Astrocyte (in vitro differentiated cells and primary cell): Measurements from ENCODE around the gene ZNF324B. TPM values are rescaled to one million over a fixed set of nuclear protein-coding genes. Genes with fewer than 3 reads are reported as not detected.

Experiments
- DNase-seq: peaks from one replicate; pipeline ENCODE4 v3.0.0-alpha.2; 2010; ENCODE audit warnings: low read depth
- FAIRE-seq: peaks from 2 replicates; lab custom pipeline; 2011; peaks lifted over from hg19 to GRCh38; lab: Jason Lieb, UNC
- H2AFZ ChIP-seq: 2 replicates; pipeline ENCODE4 v1.6.0; 2012; ENCODE audit warnings: low read depth, low read length, inconsistent platforms
- H3K27ac ChIP-seq: 2 replicates; pipeline ENCODE4 v1.5.1; 2011; ENCODE audit warnings: low read depth, low read length, inconsistent platforms
- H3K27me3 ChIP-seq: 2 replicates; pipeline ENCODE4 v1.6.0; 2011; ENCODE audit warnings: low read length, inconsistent platforms; ENCODE audit not compliant: insufficient read depth
- H3K36me3 ChIP-seq: 2 replicates; pipeline ENCODE4 v1.5.1; 2011; ENCODE audit warnings: low read length, inconsistent platforms; ENCODE audit not compliant: insufficient read depth
- H3K4me1 ChIP-seq: 2 replicates; pipeline ENCODE4 v1.5.1; 2011; ENCODE audit warnings: low read length, inconsistent platforms; ENCODE audit not compliant: insufficient read depth
- H3K4me2 ChIP-seq: 2 replicates; pipeline ENCODE4 v1.6.0; 2012; ENCODE audit warnings: low read length, inconsistent platforms
- H3K4me3 ChIP-seq: 2 replicates; pipeline ENCODE4 v1.5.1; 2011; ENCODE audit warnings: low read depth, mild to moderate bottlenecking, low read length, inconsistent platforms; ENCODE audit not compliant: insufficient read depth
- H3K79me2 ChIP-seq: 2 replicates; pipeline ENCODE4 v1.6.0; 2012; ENCODE audit warnings: mild to moderate bottlenecking, low read length, inconsistent platforms; ENCODE audit not compliant: insufficient read depth
- H3K9ac ChIP-seq: 2 replicates; pipeline ENCODE4 v1.6.0; 2012; ENCODE audit warnings: mild to moderate bottlenecking, low read length, inconsistent platforms
- H3K9me3 ChIP-seq: 2 replicates; pipeline ENCODE4 v1.5.1; 2012; ENCODE audit warnings: low read depth, mild to moderate bottlenecking, low read length, inconsistent platforms; ENCODE audit not compliant: insufficient read depth
- H4K20me1 ChIP-seq: 2 replicates; pipeline ENCODE4 v1.6.0; 2012; ENCODE audit warnings: low read length, inconsistent platforms; ENCODE audit not compliant: insufficient read depth
- H3K27ac Mint-ChIP-seq: one replicate; pipeline ENCODE4 v1.8.0; 2021; ENCODE audit warnings: mild to moderate bottlenecking, mixed read lengths; ENCODE audit not compliant: unreplicated experiment
- H3K27me3 Mint-ChIP-seq: one replicate; pipeline ENCODE4 v1.8.0; 2021; ENCODE audit warnings: low read depth, mixed read lengths; ENCODE audit not compliant: unreplicated experiment
- H3K36me3 Mint-ChIP-seq: one replicate; pipeline ENCODE4 v1.8.0; 2021; ENCODE audit warnings: low read depth, mixed read lengths; ENCODE audit not compliant: unreplicated experiment
- H3K4me1 Mint-ChIP-seq: one replicate; pipeline ENCODE4 v1.8.0; 2021; ENCODE audit warnings: low read depth, mixed read lengths; ENCODE audit not compliant: unreplicated experiment
- H3K4me3 Mint-ChIP-seq: one replicate; pipeline ENCODE4 v1.8.0; 2021; ENCODE audit warnings: mild to moderate bottlenecking, moderate library complexity, mixed read lengths; ENCODE audit not compliant: unreplicated experiment
- H3K9me3 Mint-ChIP-seq: one replicate; pipeline ENCODE4 v1.8.0; 2021; ENCODE audit warnings: mild to moderate bottlenecking, mixed read lengths; ENCODE audit not compliant: unreplicated experiment
- EZH2 ChIP-seq: IDR thresholded peaks from 2 replicates; pipeline ENCODE4 v1.6.1; 2012; ENCODE audit warnings: mild to moderate bottlenecking, low read length, inconsistent platforms; ENCODE audit not compliant: insufficient read depth
- total RNA-seq: library from RNA; stranded (reverse); gene quantifications from 2 replicates; pipeline ENCODE4 v1.2.1, GENCODE V29; 2021
- TF ChIP-seq, protein P1 (sequence below): IDR thresholded peaks from 2 replicates; pipeline ENCODE4 v1.5.1; 2011; ENCODE audit warnings: low read depth, mild to moderate bottlenecking, inconsistent platforms, low read length, moderate library complexity; ENCODE audit not compliant: insufficient read depth

The ZNF324B gene
- total RNA-seq, 1 donor from 2014 or later = 4.9 TPM

DNA sequence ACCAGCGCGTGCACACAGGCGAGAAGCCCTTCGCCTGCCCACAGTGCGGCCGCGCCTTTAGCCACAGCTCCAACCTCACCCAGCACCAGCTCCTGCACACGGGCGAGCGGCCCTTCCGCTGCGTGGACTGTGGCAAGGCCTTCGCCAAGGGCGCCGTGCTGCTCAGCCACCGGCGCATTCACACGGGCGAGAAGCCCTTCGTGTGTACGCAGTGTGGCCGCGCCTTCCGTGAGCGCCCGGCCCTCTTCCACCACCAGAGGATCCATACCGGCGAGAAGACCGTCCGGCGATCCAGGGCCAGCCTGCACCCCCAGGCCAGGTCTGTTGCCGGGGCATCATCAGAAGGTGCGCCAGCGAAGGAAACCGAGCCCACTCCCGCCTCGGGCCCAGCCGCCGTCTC, 20.3 kb downstream of the ZNF324B start:
- Mint-ChIP-seq H3K9me3 (no peaks in the 10 kb centered on the region), H3K4me3 (no peak overlapping the region), H3K27me3 (no peaks in the 10 kb centered on the region), H3K27ac (no peak overlapping the region), H3K4me1 (peaks cover 35% of the 10 kb centered on the region), H3K36me3 (peaks cover 23% of the 10 kb centered on the region)
- no peak for TF ChIP-seq EZH2
- TF ChIP-seq, protein P1, sequence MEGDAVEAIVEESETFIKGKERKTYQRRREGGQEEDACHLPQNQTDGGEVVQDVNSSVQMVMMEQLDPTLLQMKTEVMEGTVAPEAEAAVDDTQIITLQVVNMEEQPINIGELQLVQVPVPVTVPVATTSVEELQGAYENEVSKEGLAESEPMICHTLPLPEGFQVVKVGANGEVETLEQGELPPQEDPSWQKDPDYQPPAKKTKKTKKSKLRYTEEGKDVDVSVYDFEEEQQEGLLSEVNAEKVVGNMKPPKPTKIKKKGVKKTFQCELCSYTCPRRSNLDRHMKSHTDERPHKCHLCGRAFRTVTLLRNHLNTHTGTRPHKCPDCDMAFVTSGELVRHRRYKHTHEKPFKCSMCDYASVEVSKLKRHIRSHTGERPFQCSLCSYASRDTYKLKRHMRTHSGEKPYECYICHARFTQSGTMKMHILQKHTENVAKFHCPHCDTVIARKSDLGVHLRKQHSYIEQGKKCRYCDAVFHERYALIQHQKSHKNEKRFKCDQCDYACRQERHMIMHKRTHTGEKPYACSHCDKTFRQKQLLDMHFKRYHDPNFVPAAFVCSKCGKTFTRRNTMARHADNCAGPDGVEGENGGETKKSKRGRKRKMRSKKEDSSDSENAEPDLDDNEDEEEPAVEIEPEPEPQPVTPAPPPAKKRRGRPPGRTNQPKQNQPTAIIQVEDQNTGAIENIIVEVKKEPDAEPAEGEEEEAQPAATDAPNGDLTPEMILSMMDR = no peak
- Histone ChIP-seq H3K79me2 (peaks cover 27% of the 10 kb centered on the region), H3K4me1 (peaks cover 35% of the 10 kb centered on the region), H3K27me3 (no peaks in the 10 kb centered on the region), H2AFZ (no peak overlapping the region), H4K20me1 (peaks cover 47% of the 10 kb centered on the region), H3K27ac (no peak overlapping the region), H3K36me3 (peaks cover 9% of the 10 kb centered on the region), H3K9ac (no peak overlapping the region), H3K4me3 (no peak overlapping the region), H3K9me3 (no peaks in the 10 kb centered on the region), H3K4me2 (no peak overlapping the region)
- no peak for DNase-seq
- FAIRE-seq = no peak

DNA sequence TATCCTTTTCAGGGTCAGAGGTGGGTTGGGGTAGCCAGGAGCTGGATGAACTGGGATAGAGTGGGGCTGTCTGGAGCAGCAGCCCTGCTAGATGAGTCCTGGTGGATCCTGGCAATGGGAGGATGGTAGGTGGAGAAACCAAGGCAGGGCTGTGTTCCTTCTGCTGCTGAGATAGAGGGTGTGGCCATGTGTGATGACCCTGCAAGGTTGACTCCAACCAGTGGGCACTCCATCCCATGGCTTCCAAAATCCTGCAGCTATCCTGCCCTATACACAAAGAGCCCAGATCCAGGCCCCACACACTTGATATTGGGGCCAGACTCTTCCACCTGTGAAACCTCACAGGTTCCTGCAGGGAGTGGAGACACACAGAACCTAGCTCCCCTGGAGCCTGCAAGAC, 22.4 kb downstream of the ZNF324B start:
- Mint-ChIP-seq H3K9me3 (no peaks in the 10 kb centered on the region), H3K27me3 (no peaks in the 10 kb centered on the region), H3K36me3 (peaks cover 20% of the 10 kb centered on the region), H3K4me1 (peaks cover 27% of the 10 kb centered on the region), H3K27ac (peak overlapping the region; percentile 96), H3K4me3 (peak overlapping the region; percentile 86)
- Histone ChIP-seq H4K20me1 (peaks cover 35% of the 10 kb centered on the region), H3K9ac (no peak overlapping the region), H3K9me3 (no peaks in the 10 kb centered on the region), H3K27ac (no peak overlapping the region), H3K27me3 (no peaks in the 10 kb centered on the region), H3K4me3 (no peak overlapping the region), H2AFZ (no peak overlapping the region), H3K4me1 (peaks cover 31% of the 10 kb centered on the region), H3K36me3 (peaks cover 9% of the 10 kb centered on the region), H3K4me2 (no peak overlapping the region), H3K79me2 (peaks cover 9% of the 10 kb centered on the region)
- no peak for DNase-seq
- no peak for FAIRE-seq
- TF ChIP-seq, protein P1 = no peak
- TF ChIP-seq EZH2 = no peak

DNA sequence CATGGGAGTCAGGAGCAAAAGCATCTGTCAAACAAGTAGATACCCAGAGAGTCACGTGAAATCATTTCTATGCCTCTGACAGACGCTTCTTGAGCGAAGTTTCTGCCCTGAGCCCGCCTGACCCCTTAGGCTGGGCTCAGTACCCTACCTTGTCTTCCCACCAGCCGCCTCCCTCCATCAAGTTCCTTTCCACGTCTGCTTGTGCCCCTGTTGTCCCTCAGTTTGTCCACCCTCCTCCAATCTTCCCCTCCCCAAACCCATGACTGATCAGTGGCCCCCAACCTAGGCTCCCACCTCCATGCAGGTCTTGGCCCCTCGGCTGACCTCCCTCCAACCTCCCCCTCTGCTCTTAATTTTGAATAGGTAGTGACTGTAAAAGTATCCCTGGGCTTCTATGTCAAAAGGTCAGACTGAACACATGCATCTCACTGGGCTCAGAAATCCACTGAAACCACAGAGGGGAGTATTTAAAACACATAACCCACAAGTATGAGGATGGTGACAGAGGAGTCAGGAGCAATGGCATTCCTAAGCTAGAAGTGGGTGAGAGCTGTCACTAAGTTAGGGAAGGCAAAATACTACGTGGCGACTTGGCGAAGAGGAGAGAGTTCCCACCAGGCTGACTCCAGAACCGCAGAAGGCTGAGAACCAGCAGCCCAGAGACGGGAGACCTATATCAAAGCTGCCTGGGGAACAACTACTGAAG, 23.0 kb downstream of the ZNF324B start:
- Histone ChIP-seq H3K27ac (peak overlapping the region; percentile 76), H3K9ac (peak overlapping the region; percentile 81), H4K20me1 (peaks cover 28% of the 10 kb centered on the region), H3K36me3 (peaks cover 9% of the 10 kb centered on the region), H3K27me3 (no peaks in the 10 kb centered on the region), H3K4me1 (peaks cover 31% of the 10 kb centered on the region), H3K4me2 (peak overlapping the region; percentile 91), H3K79me2 (peaks cover 3% of the 10 kb centered on the region), H2AFZ (no peak overlapping the region), H3K9me3 (no peaks in the 10 kb centered on the region), H3K4me3 (peak overlapping the region; percentile 69)
- Mint-ChIP-seq H3K27me3 (no peaks in the 10 kb centered on the region), H3K27ac (peak overlapping the region; percentile 96), H3K4me1 (peaks cover 26% of the 10 kb centered on the region), H3K4me3 (peak overlapping the region; percentile 86), H3K9me3 (no peaks in the 10 kb centered on the region), H3K36me3 (peaks cover 19% of the 10 kb centered on the region)
- TF ChIP-seq, protein P1 = no peak
- no peak for TF ChIP-seq EZH2
- DNase-seq (peak; percentile 89), FAIRE-seq (no peak)
